IMR-90 (cell line): ENCODE data around the gene GTPBP6. TPM values are rescaled to one million over a fixed set of nuclear protein-coding genes. Genes with fewer than 3 reads are reported as not detected.

ENCODE experiments used
- ATAC-seq: fragments of 200-7000 bp; cut with Tn5 transposase; 2 replicates; pipeline ENCODE4 v1.9.1; 2020; ENCODE audit warnings: low read depth, mild to moderate bottlenecking, moderate library complexity
- BruUV-seq: library from RNA; stranded (reverse); fragments of 400-500 nt; replicated peaks from 2 replicates; lab custom pipeline; 2021; lab: Mats Ljungman, UMichigan
- CTCF ChIA-PET: fragments of 300-600 bp; formaldehyde crosslinking; extraction: SDS; loops from one replicate; lab custom pipeline; 2021; ENCODE audit warnings: antibody characterized with exemption; lab: Yijun Ruan, JAX
- POLR2A ChIA-PET: fragments of 300-600 bp; sonication (Branson Sonifier 250); formaldehyde crosslinking; loops from one replicate; lab custom pipeline; 2022; ENCODE audit warnings: antibody characterized with exemption; ENCODE audit not compliant: unreplicated experiment; lab: Charles Lee
- DNase-seq: peaks from one replicate; pipeline ENCODE4 v3.0.0; 2013
- H2AFZ ChIP-seq: replicated peaks from 2 replicates; pipeline ENCODE3; 2013; ENCODE audit warnings: low read length, mild to moderate bottlenecking; ENCODE audit not compliant: poor library complexity
- H2AK5ac ChIP-seq: 2 replicates; pipeline ENCODE4 v1.6.1; 2013; ENCODE audit warnings: low read depth, low read length, inconsistent platforms
- H2AK9ac ChIP-seq: replicated peaks from 2 replicates; pipeline ENCODE3; 2013; ENCODE audit warnings: mild to moderate bottlenecking, low read depth, low read length, moderate library complexity; ENCODE audit not compliant: poor library complexity
- H2BK120ac ChIP-seq: 2 replicates; pipeline ENCODE4 v1.6.1; 2013; ENCODE audit warnings: low read depth, low read length, inconsistent platforms
- H2BK15ac ChIP-seq: 3 replicates; pipeline ENCODE4 v1.6.1; 2013; ENCODE audit warnings: low read depth, low read length, inconsistent platforms
- H2BK20ac ChIP-seq: 2 replicates; pipeline ENCODE4 v1.6.1; 2013; ENCODE audit warnings: low read depth, mild to moderate bottlenecking, inconsistent platforms, low read length, moderate library complexity
- H2BK5ac ChIP-seq: 2 replicates; pipeline ENCODE4 v1.6.1; 2013; ENCODE audit warnings: mild to moderate bottlenecking, low read depth, low read length, inconsistent platforms; ENCODE audit not compliant: poor library complexity, severe bottlenecking
- H3K14ac ChIP-seq: replicated peaks from 2 replicates; pipeline ENCODE4 v1.6.1; 2013; ENCODE audit warnings: low read depth, low read length, inconsistent platforms
- H3K18ac ChIP-seq: 2 replicates; pipeline ENCODE4 v1.6.1; 2013; ENCODE audit warnings: low read depth, low read length, control low read depth
- H3K23ac ChIP-seq: 2 replicates; pipeline ENCODE4 v1.6.1; 2013; ENCODE audit warnings: low read depth, low read length, inconsistent platforms
- H3K27ac ChIP-seq: 2 replicates; pipeline ENCODE4 v1.5.1; 2013; ENCODE audit warnings: mild to moderate bottlenecking, control low read depth, low read length; ENCODE audit not compliant: insufficient read depth
- H3K27me3 ChIP-seq: 2 replicates; pipeline ENCODE4 v1.6.1; 2013; ENCODE audit warnings: low read length; ENCODE audit not compliant: control insufficient read depth, insufficient read depth
- H3K36me3 ChIP-seq: 2 replicates; pipeline ENCODE4 v1.6.1; 2013; ENCODE audit warnings: low read length, mixed read lengths; ENCODE audit not compliant: control insufficient read depth, insufficient read depth
- H3K4ac ChIP-seq: 2 replicates; pipeline ENCODE4 v1.6.1; 2013; ENCODE audit warnings: low read depth, low read length, inconsistent platforms
- H3K4me1 ChIP-seq: 2 replicates; pipeline ENCODE4 v1.6.1; 2013; ENCODE audit warnings: low read length, mixed read lengths; ENCODE audit not compliant: control insufficient read depth, insufficient read depth
- H3K4me2 ChIP-seq: 2 replicates; pipeline ENCODE4 v1.6.1; 2013; ENCODE audit warnings: low read depth, mild to moderate bottlenecking, control low read depth, low read length, moderate library complexity
- H3K4me3 ChIP-seq: 2 replicates; pipeline ENCODE4 v1.5.1; 2013; ENCODE audit warnings: low read depth, mild to moderate bottlenecking, control low read depth, low read length, moderate library complexity; ENCODE audit not compliant: insufficient read depth
- H3K56ac ChIP-seq: 2 replicates; pipeline ENCODE4 v1.6.1; 2013; ENCODE audit warnings: low read length, inconsistent platforms; ENCODE audit not compliant: insufficient read depth; ENCODE audit errors: extremely low read depth
- H3K79me1 ChIP-seq, 2 experiments: 2 replicates each; pipeline ENCODE4 v1.6.1; 2013; ENCODE audit warnings: low read length in 2 of 2, inconsistent platforms in 1 of 2, low read depth in 1 of 2
- H3K9ac ChIP-seq: 2 replicates; pipeline ENCODE4 v1.6.1; 2013; ENCODE audit warnings: low read depth, low read length, control low read depth
- H3K9me1 ChIP-seq: 2 replicates; pipeline ENCODE4 v1.6.1; 2013; ENCODE audit warnings: low read length, inconsistent platforms; ENCODE audit not compliant: insufficient read depth
- H3K9me3 ChIP-seq: 2 replicates; pipeline ENCODE4 v1.6.1; 2013; ENCODE audit warnings: low read length; ENCODE audit not compliant: control insufficient read depth, insufficient read depth
- H4K20me1 ChIP-seq: 2 replicates; pipeline ENCODE4 v1.6.1; 2013; ENCODE audit warnings: low read length, inconsistent platforms; ENCODE audit not compliant: insufficient read depth
- H4K5ac ChIP-seq: 2 replicates; pipeline ENCODE4 v1.6.1; 2013; ENCODE audit warnings: mild to moderate bottlenecking, low read depth, low read length, control low read depth
- H4K8ac ChIP-seq, 2 experiments: 2 replicates each; pipeline ENCODE4 v1.6.1; 2013; ENCODE audit warnings: low read depth in 2 of 2, low read length in 2 of 2, control low read depth in 1 of 2, inconsistent platforms in 1 of 2
- H4K91ac ChIP-seq: 2 replicates; pipeline ENCODE4 v1.6.1; 2013; ENCODE audit warnings: low read depth, low read length, inconsistent platforms; ENCODE audit not compliant: insufficient read depth
- BHLHE40 ChIP-seq: fragments of 150-350 bp; IDR thresholded peaks from 2 replicates; pipeline ENCODE4 v1.6.1; 2016; ENCODE audit warnings: mild to moderate bottlenecking, low read depth, low read length
- CEBPB ChIP-seq: IDR thresholded peaks from 2 replicates; pipeline ENCODE4 v1.6.1; 2012; ENCODE audit warnings: low read depth, low read length, improper control_type of control experiment
- CTCF ChIP-seq: conservative IDR thresholded peaks from 2 replicates; pipeline ENCODE4 v1.5.1; 2012; ENCODE audit warnings: mild to moderate bottlenecking, low read depth, low read length, improper control_type of control experiment
- MAFK ChIP-seq: IDR thresholded peaks from 2 replicates; pipeline ENCODE4 v1.6.1; 2012; ENCODE audit warnings: low read depth, low read length, improper control_type of control experiment
- MAZ ChIP-seq: IDR thresholded peaks from 2 replicates; pipeline ENCODE4 v1.6.1; 2012; ENCODE audit warnings: low read depth, mild to moderate bottlenecking, low read length, improper control_type of control experiment, moderate library complexity, borderline replicate concordance
- MXI1 ChIP-seq: IDR thresholded peaks from 2 replicates; pipeline ENCODE4 v1.6.1; 2012; ENCODE audit warnings: low read depth, mild to moderate bottlenecking, low read length, moderate library complexity, borderline replicate concordance
- NFE2L2 ChIP-seq: fragments of 150-350 bp; IDR thresholded peaks from 2 replicates; pipeline ENCODE4 v1.6.1; 2016; ENCODE audit warnings: low read depth, mild to moderate bottlenecking, low read length
- POLR2A ChIP-seq: IDR thresholded peaks from 2 replicates; pipeline ENCODE4 v1.6.1; 2012; ENCODE audit warnings: mild to moderate bottlenecking, low read depth, low read length
- RAD21 ChIP-seq: IDR thresholded peaks from 2 replicates; pipeline ENCODE4 v1.6.1; 2012; ENCODE audit warnings: low read length, improper control_type of control experiment
- RCOR1 ChIP-seq: IDR thresholded peaks from 2 replicates; pipeline ENCODE4 v1.6.1; 2012; ENCODE audit warnings: mild to moderate bottlenecking, low read length, improper control_type of control experiment; ENCODE audit not compliant: insufficient replicate concordance
- SMC3 ChIP-seq: fragments of 150-350 bp; IDR thresholded peaks from 2 replicates; pipeline ENCODE4 v1.6.1; 2016; ENCODE audit warnings: low read depth, mild to moderate bottlenecking, antibody characterized with exemption, low read length, moderate library complexity
- USF2 ChIP-seq: fragments of 150-350 bp; IDR thresholded peaks from 2 replicates; pipeline ENCODE4 v1.6.1; 2017; ENCODE audit warnings: mild to moderate bottlenecking, antibody characterized with exemption, low read length, low read depth
- WGBS, 2 experiments: methylation state at CpG; one replicate each; pipeline versions ENCODE4 v1.1.5 to v1.1.7; 2013; ENCODE audit warnings: missing lambda C conversion rate in 2 of 2; ENCODE audit not compliant: insufficient read length in 1 of 2; ENCODE audit errors: extremely low coverage in 2 of 2; 5-methylcytosine and 5-hydroxymethylcytosine counted together
- dilution Hi-C: fragments of 300-500 bp; cut with HindIII; formaldehyde crosslinking; loops from one replicate; pipeline ENCODE4 v1.14.3; 2018; ENCODE audit warnings: low sequenced_read_pairs; ENCODE audit not compliant: unreplicated experiment
- in situ Hi-C: fragments of 300-500 bp; cut with MboI; formaldehyde crosslinking; loops from 3 replicates; pipeline ENCODE4 v1.14.3; 2019; ENCODE audit warnings: low sequenced_read_pairs, inconsistent platforms, mixed read lengths
- intact Hi-C: fragments of 100-400 bp; cut with micrococcal nuclease; formaldehyde crosslinking; loops from 2 replicates; pipeline ENCODE4 v1.10.0; 2022
- polyA plus RNA-seq, 3 experiments: library from polyadenylated mRNA; depleted of rRNA; stranded (reverse); fragments of >200 nt; gene quantifications; 2 replicates each; pipeline ENCODE4 v1.2.3, GENCODE V29; 2012; ENCODE audit warnings: low replicate concordance in 1 of 3
- total RNA-seq: library from RNA; depleted of rRNA; stranded (reverse); fragments of >200 nt; gene quantifications from 2 replicates; pipeline ENCODE4 v1.2.3, GENCODE V29; 2012

GTPBP6 gene
- total and polyA plus RNA-seq, 2 of the 4 experiments (the other 2 are of a cell fraction) = 24.0 to 31.6 TPM

GRCh38 chrX:329291-329910 lies 10.8 kb upstream of the GTPBP6 start:
- CTCF ChIA-PET = no interaction called here
- 100% methylated on average over 1 of the region's 23 CpGs; no CpG with 5 or more reads in 1 of the 2 experiments for WGBS, 2 experiments
- H4K20me1 ChIP-seq = no peaks in the 10 kb centered on the region; the same call in 1 of the 2 replicates
- no peaks in the 10 kb centered on the region for H3K27me3 ChIP-seq
- no peak overlapping the region for H4K91ac ChIP-seq
- H2AK9ac ChIP-seq = no peak overlapping the region
- H3K9me3 ChIP-seq = no peaks in the 10 kb centered on the region
- ATAC-seq (no peak), DNase-seq (no peak)
- H3K56ac ChIP-seq = no peak overlapping the region
- TF ChIP-seq MXI1 = no peak
- TF ChIP-seq BHLHE40 = no peak
- TF ChIP-seq CEBPB = no peak
- no peak for TF ChIP-seq MAZ
- no peak for TF ChIP-seq MAFK
- no peak for TF ChIP-seq USF2
- no peak for TF ChIP-seq SMC3
- TF ChIP-seq CTCF = no peak
- no peak for TF ChIP-seq POLR2A
- TF ChIP-seq RCOR1 = no peak
- no peak for TF ChIP-seq RAD21
- TF ChIP-seq NFE2L2 = no peak
- H3K27ac ChIP-seq = no peak overlapping the region
- H3K36me3 ChIP-seq = peaks cover 4% of the 10 kb centered on the region; the same call in 1 of the 2 replicates
- no peak overlapping the region for H2BK120ac ChIP-seq
- no TSS peak for BruUV-seq
- in situ Hi-C loops = no loop called here
- H4K8ac ChIP-seq = no peak overlapping the region
- H3K9me1 ChIP-seq = no peaks in the 10 kb centered on the region
- no peak overlapping the region for H2BK15ac ChIP-seq
- intact Hi-C loops = no loop called here
- no peak overlapping the region for H3K23ac ChIP-seq
- H3K79me1 ChIP-seq = no peaks in the 10 kb centered on the region
- no peak overlapping the region for H2AK5ac ChIP-seq
- POLR2A ChIA-PET = no interaction called here
- no peak overlapping the region for H2BK20ac ChIP-seq
- no peak overlapping the region for H2BK5ac ChIP-seq
- no peak overlapping the region for H4K5ac ChIP-seq
- H3K18ac ChIP-seq = no peak overlapping the region
- peaks cover 3% of the 10 kb centered on the region for H3K4me1 ChIP-seq
- no peak overlapping the region for H2AFZ ChIP-seq
- H3K4me2 ChIP-seq = no peak overlapping the region
- H3K14ac ChIP-seq = no peak overlapping the region
- dilution Hi-C loops = no loop called here
- no peak overlapping the region for H3K4ac ChIP-seq
- no peak overlapping the region for H3K9ac ChIP-seq
- no peak overlapping the region for H3K4me3 ChIP-seq
